IMR-90 (cell line): ENCODE data around the gene CADM2. TPM values are rescaled to one million over a fixed set of nuclear protein-coding genes. Genes with fewer than 3 reads are reported as not detected.

Experiments
- ATAC-seq: fragments of 200-7000 bp; cut with Tn5 transposase; 2 replicates; pipeline ENCODE4 v1.9.1; 2020; ENCODE audit warnings: low read depth, mild to moderate bottlenecking, moderate library complexity
- BruUV-seq: library from RNA; stranded (reverse); fragments of 400-500 nt; replicated peaks from 2 replicates; lab custom pipeline; 2021; lab: Mats Ljungman, UMichigan
- CTCF ChIA-PET: fragments of 300-600 bp; formaldehyde crosslinking; extraction: SDS; loops from one replicate; lab custom pipeline; 2021; ENCODE audit warnings: antibody characterized with exemption; lab: Yijun Ruan, JAX
- POLR2A ChIA-PET: fragments of 300-600 bp; sonication (Branson Sonifier 250); formaldehyde crosslinking; loops from one replicate; lab custom pipeline; 2022; ENCODE audit warnings: antibody characterized with exemption; ENCODE audit not compliant: unreplicated experiment; lab: Charles Lee
- DNase-seq: peaks from one replicate; pipeline ENCODE4 v3.0.0; 2013
- H2AFZ ChIP-seq: replicated peaks from 2 replicates; pipeline ENCODE3; 2013; ENCODE audit warnings: low read length, mild to moderate bottlenecking; ENCODE audit not compliant: poor library complexity
- H2AK5ac ChIP-seq: 2 replicates; pipeline ENCODE4 v1.6.1; 2013; ENCODE audit warnings: low read depth, low read length, inconsistent platforms
- H2AK9ac ChIP-seq: replicated peaks from 2 replicates; pipeline ENCODE3; 2013; ENCODE audit warnings: mild to moderate bottlenecking, low read depth, low read length, moderate library complexity; ENCODE audit not compliant: poor library complexity
- H2BK120ac ChIP-seq: 2 replicates; pipeline ENCODE4 v1.6.1; 2013; ENCODE audit warnings: low read depth, low read length, inconsistent platforms
- H2BK15ac ChIP-seq: 3 replicates; pipeline ENCODE4 v1.6.1; 2013; ENCODE audit warnings: low read depth, low read length, inconsistent platforms
- H2BK20ac ChIP-seq: 2 replicates; pipeline ENCODE4 v1.6.1; 2013; ENCODE audit warnings: low read depth, mild to moderate bottlenecking, inconsistent platforms, low read length, moderate library complexity
- H2BK5ac ChIP-seq: 2 replicates; pipeline ENCODE4 v1.6.1; 2013; ENCODE audit warnings: mild to moderate bottlenecking, low read depth, low read length, inconsistent platforms; ENCODE audit not compliant: poor library complexity, severe bottlenecking
- H3K14ac ChIP-seq: replicated peaks from 2 replicates; pipeline ENCODE4 v1.6.1; 2013; ENCODE audit warnings: low read depth, low read length, inconsistent platforms
- H3K18ac ChIP-seq: 2 replicates; pipeline ENCODE4 v1.6.1; 2013; ENCODE audit warnings: low read depth, low read length, control low read depth
- H3K23ac ChIP-seq: 2 replicates; pipeline ENCODE4 v1.6.1; 2013; ENCODE audit warnings: low read depth, low read length, inconsistent platforms
- H3K27ac ChIP-seq: 2 replicates; pipeline ENCODE4 v1.5.1; 2013; ENCODE audit warnings: mild to moderate bottlenecking, control low read depth, low read length; ENCODE audit not compliant: insufficient read depth
- H3K27me3 ChIP-seq: 2 replicates; pipeline ENCODE4 v1.6.1; 2013; ENCODE audit warnings: low read length; ENCODE audit not compliant: control insufficient read depth, insufficient read depth
- H3K36me3 ChIP-seq: 2 replicates; pipeline ENCODE4 v1.6.1; 2013; ENCODE audit warnings: low read length, mixed read lengths; ENCODE audit not compliant: control insufficient read depth, insufficient read depth
- H3K4ac ChIP-seq: 2 replicates; pipeline ENCODE4 v1.6.1; 2013; ENCODE audit warnings: low read depth, low read length, inconsistent platforms
- H3K4me1 ChIP-seq: 2 replicates; pipeline ENCODE4 v1.6.1; 2013; ENCODE audit warnings: low read length, mixed read lengths; ENCODE audit not compliant: control insufficient read depth, insufficient read depth
- H3K4me2 ChIP-seq: 2 replicates; pipeline ENCODE4 v1.6.1; 2013; ENCODE audit warnings: low read depth, mild to moderate bottlenecking, control low read depth, low read length, moderate library complexity
- H3K4me3 ChIP-seq: 2 replicates; pipeline ENCODE4 v1.5.1; 2013; ENCODE audit warnings: low read depth, mild to moderate bottlenecking, control low read depth, low read length, moderate library complexity; ENCODE audit not compliant: insufficient read depth
- H3K56ac ChIP-seq: 2 replicates; pipeline ENCODE4 v1.6.1; 2013; ENCODE audit warnings: low read length, inconsistent platforms; ENCODE audit not compliant: insufficient read depth; ENCODE audit errors: extremely low read depth
- H3K79me1 ChIP-seq, 2 experiments: 2 replicates each; pipeline ENCODE4 v1.6.1; 2013; ENCODE audit warnings: low read length in 2 of 2, inconsistent platforms in 1 of 2, low read depth in 1 of 2
- H3K9ac ChIP-seq: 2 replicates; pipeline ENCODE4 v1.6.1; 2013; ENCODE audit warnings: low read depth, low read length, control low read depth
- H3K9me1 ChIP-seq: 2 replicates; pipeline ENCODE4 v1.6.1; 2013; ENCODE audit warnings: low read length, inconsistent platforms; ENCODE audit not compliant: insufficient read depth
- H3K9me3 ChIP-seq: 2 replicates; pipeline ENCODE4 v1.6.1; 2013; ENCODE audit warnings: low read length; ENCODE audit not compliant: control insufficient read depth, insufficient read depth
- H4K20me1 ChIP-seq: 2 replicates; pipeline ENCODE4 v1.6.1; 2013; ENCODE audit warnings: low read length, inconsistent platforms; ENCODE audit not compliant: insufficient read depth
- H4K5ac ChIP-seq: 2 replicates; pipeline ENCODE4 v1.6.1; 2013; ENCODE audit warnings: mild to moderate bottlenecking, low read depth, low read length, control low read depth
- H4K8ac ChIP-seq, 2 experiments: 2 replicates each; pipeline ENCODE4 v1.6.1; 2013; ENCODE audit warnings: low read depth in 2 of 2, low read length in 2 of 2, control low read depth in 1 of 2, inconsistent platforms in 1 of 2
- H4K91ac ChIP-seq: 2 replicates; pipeline ENCODE4 v1.6.1; 2013; ENCODE audit warnings: low read depth, low read length, inconsistent platforms; ENCODE audit not compliant: insufficient read depth
- CEBPB ChIP-seq: IDR thresholded peaks from 2 replicates; pipeline ENCODE4 v1.6.1; 2012; ENCODE audit warnings: low read depth, low read length, improper control_type of control experiment
- CHD1 ChIP-seq: IDR thresholded peaks from 2 replicates; pipeline ENCODE4 v1.6.1; 2012; ENCODE audit warnings: low read depth, low read length, improper control_type of control experiment
- FOS ChIP-seq: fragments of 150-350 bp; IDR thresholded peaks from 2 replicates; pipeline ENCODE4 v1.6.1; 2016; ENCODE audit warnings: low read depth, low read length
- MAZ ChIP-seq: IDR thresholded peaks from 2 replicates; pipeline ENCODE4 v1.6.1; 2012; ENCODE audit warnings: low read depth, mild to moderate bottlenecking, low read length, improper control_type of control experiment, moderate library complexity, borderline replicate concordance
- POLR2A ChIP-seq: IDR thresholded peaks from 2 replicates; pipeline ENCODE4 v1.6.1; 2012; ENCODE audit warnings: mild to moderate bottlenecking, low read depth, low read length
- RCOR1 ChIP-seq: IDR thresholded peaks from 2 replicates; pipeline ENCODE4 v1.6.1; 2012; ENCODE audit warnings: mild to moderate bottlenecking, low read length, improper control_type of control experiment; ENCODE audit not compliant: insufficient replicate concordance
- RFX5 ChIP-seq: IDR thresholded peaks from 2 replicates; pipeline ENCODE4 v1.8.0; 2012; ENCODE audit warnings: low read depth, mild to moderate bottlenecking, low read length, moderate library complexity
- SMC3 ChIP-seq: fragments of 150-350 bp; IDR thresholded peaks from 2 replicates; pipeline ENCODE4 v1.6.1; 2016; ENCODE audit warnings: low read depth, mild to moderate bottlenecking, antibody characterized with exemption, low read length, moderate library complexity
- WGBS, 2 experiments: methylation state at CpG; one replicate each; pipeline versions ENCODE4 v1.1.5 to v1.1.7; 2013; ENCODE audit warnings: missing lambda C conversion rate in 2 of 2; ENCODE audit not compliant: insufficient read length in 1 of 2; ENCODE audit errors: extremely low coverage in 2 of 2; 5-methylcytosine and 5-hydroxymethylcytosine counted together
- dilution Hi-C: fragments of 300-500 bp; cut with HindIII; formaldehyde crosslinking; loops from one replicate; pipeline ENCODE4 v1.14.3; 2018; ENCODE audit warnings: low sequenced_read_pairs; ENCODE audit not compliant: unreplicated experiment
- in situ Hi-C: fragments of 300-500 bp; cut with MboI; formaldehyde crosslinking; loops from 3 replicates; pipeline ENCODE4 v1.14.3; 2019; ENCODE audit warnings: low sequenced_read_pairs, inconsistent platforms, mixed read lengths
- intact Hi-C: fragments of 100-400 bp; cut with micrococcal nuclease; formaldehyde crosslinking; loops from 2 replicates; pipeline ENCODE4 v1.10.0; 2022
- polyA plus RNA-seq, 3 experiments: library from polyadenylated mRNA; depleted of rRNA; stranded (reverse); fragments of >200 nt; gene quantifications; 2 replicates each; pipeline ENCODE4 v1.2.3, GENCODE V29; 2012; ENCODE audit warnings: low replicate concordance in 1 of 3
- total RNA-seq: library from RNA; depleted of rRNA; stranded (reverse); fragments of >200 nt; gene quantifications from 2 replicates; pipeline ENCODE4 v1.2.3, GENCODE V29; 2012
- TF ChIP-seq, protein P1 (sequence below): fragments of 150-350 bp; IDR thresholded peaks from 2 replicates; pipeline ENCODE4 v1.6.1; 2016; ENCODE audit warnings: low read depth, mild to moderate bottlenecking, low read length, moderate library complexity, borderline replicate concordance

CADM2 gene
- total and polyA plus RNA-seq, 2 of the 4 experiments (the other 2 are of a cell fraction): not detected

DNA sequence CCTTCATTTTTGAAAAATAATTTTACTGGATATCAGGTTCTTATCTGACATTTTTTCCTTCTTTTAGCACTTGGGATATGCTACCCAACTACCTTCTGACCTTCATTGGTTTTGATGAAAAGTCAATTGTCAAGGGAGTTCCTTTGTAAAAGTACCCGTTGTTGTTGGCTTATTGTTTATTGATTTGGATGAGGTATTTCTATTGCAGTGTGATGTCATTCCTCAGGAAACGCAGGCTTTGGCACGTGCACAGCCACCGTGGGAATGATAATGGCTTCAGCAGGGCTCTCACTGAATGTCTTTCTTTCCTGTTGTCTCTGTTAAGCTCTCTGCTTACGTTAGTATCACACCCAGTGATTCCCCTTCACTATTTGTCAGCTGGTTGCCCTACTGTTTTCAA is 944.6 kb downstream of the CADM2 start:
- H3K4ac ChIP-seq: no peak overlapping the region
- TF ChIP-seq MAZ (no peak), FOS (no peak), CHD1 (no peak), RCOR1 (no peak), CEBPB (no peak), SMC3 (no peak), RFX5 (no peak), POLR2A (no peak)
- TF ChIP-seq, protein P1, sequence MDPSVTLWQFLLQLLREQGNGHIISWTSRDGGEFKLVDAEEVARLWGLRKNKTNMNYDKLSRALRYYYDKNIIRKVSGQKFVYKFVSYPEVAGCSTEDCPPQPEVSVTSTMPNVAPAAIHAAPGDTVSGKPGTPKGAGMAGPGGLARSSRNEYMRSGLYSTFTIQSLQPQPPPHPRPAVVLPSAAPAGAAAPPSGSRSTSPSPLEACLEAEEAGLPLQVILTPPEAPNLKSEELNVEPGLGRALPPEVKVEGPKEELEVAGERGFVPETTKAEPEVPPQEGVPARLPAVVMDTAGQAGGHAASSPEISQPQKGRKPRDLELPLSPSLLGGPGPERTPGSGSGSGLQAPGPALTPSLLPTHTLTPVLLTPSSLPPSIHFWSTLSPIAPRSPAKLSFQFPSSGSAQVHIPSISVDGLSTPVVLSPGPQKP: no peak
- H2AK9ac ChIP-seq: no peak overlapping the region
- H3K18ac ChIP-seq: no peak overlapping the region
- no peak overlapping the region for H4K5ac ChIP-seq
- H2AFZ ChIP-seq: no peak overlapping the region
- ChIA-PET POLR2A (no interaction called here), CTCF (no interaction called here)
- no peaks in the 10 kb centered on the region for H3K9me1 ChIP-seq
- no peak overlapping the region for H3K9ac ChIP-seq
- no peaks in the 10 kb centered on the region for H3K27me3 ChIP-seq
- H4K91ac ChIP-seq: no peak overlapping the region
- no TSS peak for BruUV-seq
- in situ Hi-C loops (no loop called here), dilution Hi-C loops (no loop called here), intact Hi-C loops (no loop called here)
- H3K36me3 ChIP-seq: no peaks in the 10 kb centered on the region
- H3K9me3 ChIP-seq: peaks cover 2% of the 10 kb centered on the region; the same call in 1 of the 2 replicates
- no peak overlapping the region for H2BK15ac ChIP-seq
- H3K23ac ChIP-seq: no peak overlapping the region
- no peak overlapping the region for H2AK5ac ChIP-seq
- no peak overlapping the region for H3K4me2 ChIP-seq
- no peak overlapping the region for H3K27ac ChIP-seq
- ATAC-seq (no peak), DNase-seq (no peak)
- no peaks in the 10 kb centered on the region for H3K4me1 ChIP-seq
- H3K79me1 ChIP-seq: no peaks in the 10 kb centered on the region
- no peaks in the 10 kb centered on the region for H4K20me1 ChIP-seq
- no peak overlapping the region for H3K56ac ChIP-seq
- H3K4me3 ChIP-seq: no peak overlapping the region
- H2BK120ac ChIP-seq: no peak overlapping the region
- no CpG with 5 or more reads among the region's 5 CpGs for WGBS, 2 experiments
- no peak overlapping the region for H4K8ac ChIP-seq
- no peak overlapping the region for H2BK5ac ChIP-seq
- no peak overlapping the region for H2BK20ac ChIP-seq
- H3K14ac ChIP-seq: no peak overlapping the region
